Amniotic epithelial cell (primary cell): Measurements from ENCODE around the gene IGFBP7.

Experiments
- DNase-seq: peaks from one replicate; pipeline ENCODE4 v3.0.0-alpha.2; 2010; ENCODE audit warnings: low read depth

IGFBP7 gene

GRCh38 chr4:57129477-57129876 lies 19.3 kb upstream of the IGFBP7 start:
- no peak for DNase-seq

GRCh38 chr4:57127361-57127760 lies 17.2 kb upstream of the IGFBP7 start:
- DNase-seq = no peak

- no peak for DNase-seq
These were observed 15.8 kb upstream of the IGFBP7 start for GRCh38 chr4:57125996-57126395.

GRCh38 chr4:57124145-57124544 lies 14.0 kb upstream of the IGFBP7 start:
- DNase-seq = peak; percentile 36

GRCh38 chr4:57122959-57123358 lies 12.8 kb upstream of the IGFBP7 start:
- DNase-seq = no peak

GRCh38 chr4:57119054-57119651 lies 9.0 kb upstream of the IGFBP7 start:
- peak; percentile 79 for DNase-seq

GRCh38 chr4:57117491-57117890 lies 7.3 kb upstream of the IGFBP7 start:
- DNase-seq = no peak

GRCh38 chr4:57116245-57116644 lies 6.1 kb upstream of the IGFBP7 start:
- no peak for DNase-seq

GRCh38 chr4:57114973-57115372 lies 4.8 kb upstream of the IGFBP7 start:
- DNase-seq = peak; percentile 53

GRCh38 chr4:57113870-57114269 lies 3.7 kb upstream of the IGFBP7 start:
- DNase-seq = no peak

- peak; percentile 79 for DNase-seq
These were observed 691 bp upstream of the IGFBP7 start for GRCh38 chr4:57110640-57111511.

GRCh38 chr4:57109411-57109846 lies 756 bp downstream of the IGFBP7 start:
- no peak for DNase-seq

- DNase-seq = no peak
These were observed 4.0 kb downstream of the IGFBP7 start for GRCh38 chr4:57106181-57106580.

GRCh38 chr4:57104706-57105560 lies 5.3 kb downstream of the IGFBP7 start:
- no peak for DNase-seq

GRCh38 chr4:57103051-57103450 lies 7.1 kb downstream of the IGFBP7 start:
- DNase-seq = no peak

- peak; percentile 95 for DNase-seq
These were observed 8.0 kb downstream of the IGFBP7 start for GRCh38 chr4:57102050-57102624.

- DNase-seq = no peak
These were observed 9.1 kb downstream of the IGFBP7 start for GRCh38 chr4:57100979-57101651.

- no peak for DNase-seq
These were observed 10.8 kb downstream of the IGFBP7 start for GRCh38 chr4:57099363-57099762.

GRCh38 chr4:57098941-57099340 lies 11.2 kb downstream of the IGFBP7 start:
- peak; percentile 97 for DNase-seq

- DNase-seq = no peak
These were observed 11.8 kb downstream of the IGFBP7 start for GRCh38 chr4:57098415-57098814.

- no peak for DNase-seq
These were observed 12.5 kb downstream of the IGFBP7 start for GRCh38 chr4:57097711-57098110.

GRCh38 chr4:57095956-57096355 lies 14.2 kb downstream of the IGFBP7 start:
- DNase-seq = no peak
